DND-41 (cell line): ENCODE data around the gene TRIOBP.

Experiments used
- ATAC-seq: fragments of 200-7000 bp; cut with Tn5 transposase; 3 replicates; pipeline ENCODE4 v1.9.1; 2021; ENCODE audit warnings: low read depth; ENCODE audit not compliant: insufficient read depth
- DNase-seq: peaks from one replicate; pipeline ENCODE4 v3.0.0-alpha.2; 2020
- H2AFZ ChIP-seq: 2 replicates; pipeline ENCODE4 v1.6.0; 2012; ENCODE audit warnings: low read depth, low read length
- H3K27ac ChIP-seq: 2 replicates; pipeline ENCODE4 v1.5.1; 2012; ENCODE audit warnings: low read length, inconsistent platforms
- H3K27me3 ChIP-seq: fragments of 200-600 bp; sonication (generic); 2 replicates; pipeline ENCODE4 v1.6.0; 2012; ENCODE audit warnings: low read length, mild to moderate bottlenecking, inconsistent platforms; ENCODE audit not compliant: insufficient read depth, poor library complexity
- H3K36me3 ChIP-seq: 2 replicates; pipeline ENCODE4 v1.5.1; 2012; ENCODE audit warnings: low read length, inconsistent platforms; ENCODE audit not compliant: insufficient read depth
- H3K4me1 ChIP-seq: 2 replicates; pipeline ENCODE4 v1.5.1; 2012; ENCODE audit warnings: mild to moderate bottlenecking, low read length; ENCODE audit not compliant: insufficient read depth
- H3K4me2 ChIP-seq: 2 replicates; pipeline ENCODE4 v1.6.0; 2012; ENCODE audit warnings: mild to moderate bottlenecking, moderate library complexity, low read length, inconsistent platforms; ENCODE audit not compliant: insufficient read depth
- H3K4me3 ChIP-seq, 2 experiments: fragments of 200-600 bp in 1 of 2; shearing (Covaris generic) in 1 of 2; 2 replicates each; pipeline ENCODE4 v1.5.1; 2012 to 2016; ENCODE audit warnings: inconsistent platforms in 2 of 2, low read length in 2 of 2, mild to moderate bottlenecking in 2 of 2, low read depth in 1 of 2, moderate library complexity in 1 of 2
- H3K79me2 ChIP-seq: 2 replicates; pipeline ENCODE4 v1.6.0; 2012; ENCODE audit warnings: low read length, inconsistent platforms; ENCODE audit not compliant: insufficient read depth
- H3K9ac ChIP-seq: 2 replicates; pipeline ENCODE4 v1.6.0; 2012; ENCODE audit warnings: low read depth, mild to moderate bottlenecking, inconsistent platforms, low read length, moderate library complexity
- H3K9me3 ChIP-seq: 2 replicates; pipeline ENCODE4 v1.5.1; 2012; ENCODE audit warnings: low read length, moderate library complexity, mild to moderate bottlenecking, inconsistent platforms; ENCODE audit not compliant: insufficient read depth, severe bottlenecking
- H4K20me1 ChIP-seq: 2 replicates; pipeline ENCODE4 v1.6.0; 2012; ENCODE audit warnings: low read length; ENCODE audit not compliant: insufficient read depth
- CTCF ChIP-seq: IDR thresholded peaks from 2 replicates; pipeline ENCODE4 v1.5.1; 2012; ENCODE audit warnings: borderline replicate concordance, low read length, moderate library complexity, mild to moderate bottlenecking; ENCODE audit not compliant: poor library complexity, severe bottlenecking; ENCODE audit errors: extremely low read depth
- EZH2 ChIP-seq: IDR thresholded peaks from 3 replicates; pipeline ENCODE4 v1.6.1; 2012; ENCODE audit warnings: borderline replicate concordance, low read depth, mild to moderate bottlenecking, moderate library complexity, low read length, inconsistent platforms; ENCODE audit not compliant: severe bottlenecking

Gene TRIOBP

GRCh38 chr22:37744589-37744988 is 47.7 kb downstream of the TRIOBP start:
- H4K20me1 ChIP-seq: peaks cover 21% of the 10 kb centered on the region
- 0 out of 4 replicates have a peak overlapping the region, but pooled peaks of 1 of the 2 experiments have one; percentile 97 for H3K4me3 ChIP-seq
- peaks cover 43% of the 10 kb centered on the region for H3K79me2 ChIP-seq
- TF ChIP-seq CTCF: no peak
- TF ChIP-seq EZH2: no peak
- H2AFZ ChIP-seq: no peak overlapping the region
- peaks cover 16% of the 10 kb centered on the region; the same call in 1 of the 2 replicates for H3K36me3 ChIP-seq
- ATAC-seq (no peak), DNase-seq (no peak)
- H3K27ac ChIP-seq: no peak overlapping the region
- H3K4me1 ChIP-seq: peaks cover 34% of the 10 kb centered on the region
- peak overlapping the region; percentile 84; the same call in 1 of the 2 replicates for H3K4me2 ChIP-seq
- H3K9ac ChIP-seq: peak overlapping the region; percentile 20; the same call in 1 of the 2 replicates
- H3K9me3 ChIP-seq: no peaks in the 10 kb centered on the region
- H3K27me3 ChIP-seq: no peaks in the 10 kb centered on the region

GRCh38 chr22:37745548-37746365 is 48.9 kb downstream of the TRIOBP start:
- ATAC-seq: peak; percentile 88
- peaks cover 55% of the 10 kb centered on the region for H3K79me2 ChIP-seq

GRCh38 chr22:37746366-37747079 is 49.7 kb downstream of the TRIOBP start:
- TF ChIP-seq EZH2 (no peak), CTCF (no peak)
- ATAC-seq (peak; percentile 43), DNase-seq (peak; percentile 22)
- H3K4me2 ChIP-seq: peak overlapping the region; percentile 73
- no peaks in the 10 kb centered on the region for H3K27me3 ChIP-seq
- no peaks in the 10 kb centered on the region for H3K9me3 ChIP-seq
- H3K27ac ChIP-seq: peak overlapping the region; percentile 91
- H3K36me3 ChIP-seq: peaks cover 24% of the 10 kb centered on the region
- H3K4me3 ChIP-seq: peak overlapping the region; percentile 85 to 97
- H3K9ac ChIP-seq: peak overlapping the region; percentile 99
- H4K20me1 ChIP-seq: peaks cover 38% of the 10 kb centered on the region
- peaks cover 34% of the 10 kb centered on the region for H3K4me1 ChIP-seq
- H2AFZ ChIP-seq: peak overlapping the region; percentile 96
- H3K79me2 ChIP-seq: peaks cover 62% of the 10 kb centered on the region

More at GRCh38 chr22:37745548-37746365, 48.9 kb downstream of the TRIOBP start:
- peak overlapping the region; percentile 84 for H3K4me2 ChIP-seq
- peak overlapping the region; percentile 85 to 97 for H3K4me3 ChIP-seq
- TF ChIP-seq EZH2 (no peak), CTCF (no peak)
- no peaks in the 10 kb centered on the region for H3K9me3 ChIP-seq
- peaks cover 17% of the 10 kb centered on the region; the same call in 1 of the 2 replicates for H3K36me3 ChIP-seq
- H2AFZ ChIP-seq: peak overlapping the region; percentile 96
- DNase-seq: peak; percentile 90
- no peaks in the 10 kb centered on the region for H3K27me3 ChIP-seq
- peaks cover 31% of the 10 kb centered on the region for H4K20me1 ChIP-seq
- peaks cover 34% of the 10 kb centered on the region for H3K4me1 ChIP-seq
- H3K9ac ChIP-seq: peak overlapping the region; percentile 99
- H3K27ac ChIP-seq: peak overlapping the region; percentile 91
